ENCODE results near the gene CMBL.

DNA sequence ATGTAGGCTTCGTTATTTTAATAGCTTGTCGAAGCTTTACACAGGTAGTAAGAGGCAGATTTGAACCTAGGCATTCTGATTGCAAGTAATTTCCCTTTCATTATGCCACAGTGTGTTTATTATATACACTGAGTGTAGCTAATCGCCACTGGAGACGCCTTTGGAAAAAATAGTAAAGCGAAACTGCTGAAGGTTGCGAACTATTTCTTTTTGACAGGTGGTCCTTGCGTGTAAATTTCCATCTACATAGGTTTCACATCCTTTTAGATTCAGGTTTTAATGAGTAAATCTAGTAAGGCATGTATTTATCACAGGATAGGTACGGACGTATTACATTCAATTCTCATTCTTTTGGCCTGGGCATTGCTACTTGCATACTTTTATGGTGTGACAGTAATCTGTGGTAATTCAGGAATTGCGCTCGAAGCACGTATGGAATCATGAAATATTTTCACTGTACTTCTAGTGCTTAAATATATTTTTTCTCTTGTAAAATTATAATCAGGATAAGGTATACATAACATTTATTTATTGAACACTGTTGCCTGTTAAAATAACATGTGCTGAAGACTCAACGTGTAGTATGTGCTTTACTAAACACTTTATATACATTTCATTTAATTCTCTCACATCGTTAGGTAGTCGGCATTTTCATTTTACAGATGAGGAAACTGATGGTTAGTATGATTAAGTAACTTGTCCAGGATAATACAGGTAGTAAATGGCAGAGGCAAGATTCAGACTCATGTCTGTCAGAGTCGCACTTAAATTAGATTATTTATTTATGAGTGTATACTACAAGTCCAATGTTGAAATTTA is 47.6 kb upstream of the CMBL start:
- TF ChIP-seq GABPB1 (CRISPR knock-in tag; IDR thresholded peaks at IDR 0.05) (no peak), ZFYVE20 (CRISPR knock-in tag; IDR thresholded peaks at IDR 0.05; ENCODE audit: borderline replicate concordance, low read depth) (no peak), POLR2A (IDR thresholded peaks at IDR 0.05; ENCODE audit: insufficient read depth in 1 of 2, low read depth in 2 of 2, low read length in 2 of 2) (no peak), ZNF569 (CRISPR knock-in tag; IDR thresholded peaks at IDR 0.05; ENCODE audit: borderline replicate concordance) (no peak), ZNF660 (CRISPR knock-in tag; IDR thresholded peaks at IDR 0.05; ENCODE audit: borderline replicate concordance, low read depth) (no peak), THYN1 (CRISPR knock-in tag; IDR thresholded peaks at IDR 0.05; ENCODE audit: borderline replicate concordance, low read depth) (no peak)

All from HepG2 (cell line).